8988T (cell line): ENCODE data around the gene C18orf54.

ENCODE experiments used
- DNase-seq: peaks from one replicate; pipeline ENCODE4 v3.0.0; 2011

C18orf54 gene

DNA sequence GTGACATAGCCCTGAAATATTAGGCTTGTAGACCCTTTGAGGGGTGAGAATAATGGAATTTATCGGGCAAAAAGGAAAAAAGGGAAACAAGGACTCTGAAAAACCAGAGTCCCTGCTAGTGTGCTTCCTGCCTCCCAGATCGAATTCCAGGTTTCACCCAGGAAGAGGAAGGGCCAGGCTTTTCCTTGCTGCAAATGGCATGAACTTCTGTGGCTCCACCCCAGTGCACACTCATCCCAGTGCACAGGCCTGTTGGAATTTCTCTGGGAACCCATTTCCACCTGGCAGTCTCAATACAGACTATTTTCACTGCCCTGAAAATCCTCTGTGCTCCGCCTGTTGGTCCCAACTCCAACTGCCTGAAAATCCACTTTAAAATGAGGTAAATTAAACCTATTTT, 29.9 kb downstream of the C18orf54 start:
- DNase-seq, result no peak

DNA sequence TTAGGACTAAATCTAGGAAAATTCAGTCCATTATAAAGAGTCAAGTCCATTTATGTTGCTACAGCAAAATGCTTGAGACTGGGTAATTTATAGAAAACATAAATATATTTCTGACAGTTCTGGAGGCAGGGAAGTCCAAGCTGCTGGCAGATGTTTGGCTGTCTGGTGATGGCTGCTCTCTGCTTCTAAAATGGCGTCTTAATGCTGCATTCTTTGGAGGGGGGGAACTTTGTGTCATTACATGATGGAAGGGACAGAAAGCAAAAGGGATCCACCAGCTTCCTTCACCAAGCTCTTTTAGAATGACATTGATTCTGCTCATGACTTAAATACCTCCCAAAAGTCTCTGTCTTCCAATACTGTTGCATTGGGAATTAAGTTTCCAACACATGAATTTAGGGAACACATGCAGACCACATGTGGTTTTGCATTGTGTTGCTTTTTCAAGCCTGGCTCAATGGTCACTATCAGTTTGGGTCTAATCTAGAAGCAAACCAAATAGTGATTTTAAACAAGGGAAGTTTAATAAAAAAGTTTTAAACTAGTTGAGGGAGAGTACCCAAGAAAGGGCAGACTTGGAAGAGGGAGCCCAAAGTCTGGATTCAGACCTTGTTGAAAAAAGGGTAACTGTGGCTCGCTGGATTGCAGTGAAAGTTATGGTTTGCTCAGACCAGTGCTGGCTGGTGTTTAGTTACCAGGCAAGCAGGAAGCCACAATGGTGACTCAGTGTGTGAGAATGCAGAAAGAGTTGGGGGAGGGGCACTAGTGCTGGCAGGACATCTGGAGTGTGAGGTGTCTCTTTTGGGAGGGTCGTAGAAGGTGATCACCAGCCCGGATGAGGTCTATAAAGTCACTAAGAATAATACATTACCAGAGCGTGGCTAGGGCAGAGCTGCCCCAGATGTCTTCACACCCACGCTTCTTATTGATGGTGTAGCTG, 30.8 kb downstream of the C18orf54 start:
- DNase-seq, result no peak

DNA sequence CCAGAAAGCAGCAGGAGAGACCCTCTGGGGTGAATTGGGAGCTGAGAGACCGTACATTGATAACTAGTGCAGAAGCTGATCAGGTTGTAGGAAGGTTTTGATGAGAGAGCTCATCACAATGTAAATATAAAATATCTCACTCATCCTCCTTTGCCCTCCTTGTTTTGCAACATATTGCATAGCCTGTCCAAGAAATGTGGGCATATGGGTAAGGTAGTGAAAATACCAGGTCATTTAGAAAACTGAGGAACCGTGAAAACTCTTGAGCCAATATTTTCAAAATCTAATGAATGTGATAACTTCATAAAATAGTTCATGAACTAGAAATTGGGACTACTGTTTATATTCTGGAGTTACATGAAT, 31.4 kb downstream of the C18orf54 start:
- DNase-seq, result no peak

DNA sequence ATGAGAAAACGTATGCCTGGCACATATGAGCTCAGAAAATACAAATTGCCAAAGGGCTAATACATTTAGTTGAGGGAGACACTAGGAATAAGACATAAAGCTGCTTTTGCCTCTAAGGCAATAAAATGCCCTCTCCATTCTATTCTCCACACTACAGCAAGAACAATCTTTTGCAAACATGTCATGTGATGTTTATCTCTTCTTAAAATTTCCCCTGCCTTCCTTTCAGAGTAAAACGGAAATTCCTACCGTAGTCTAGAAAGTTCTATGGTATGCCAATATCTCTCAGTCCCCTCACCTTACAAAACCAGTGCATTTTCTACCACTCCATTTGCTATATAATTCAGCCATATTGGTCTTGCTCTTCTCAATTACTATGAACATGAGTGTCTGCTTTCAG, 33.1 kb downstream of the C18orf54 start:
- DNase-seq, result no peak

DNA sequence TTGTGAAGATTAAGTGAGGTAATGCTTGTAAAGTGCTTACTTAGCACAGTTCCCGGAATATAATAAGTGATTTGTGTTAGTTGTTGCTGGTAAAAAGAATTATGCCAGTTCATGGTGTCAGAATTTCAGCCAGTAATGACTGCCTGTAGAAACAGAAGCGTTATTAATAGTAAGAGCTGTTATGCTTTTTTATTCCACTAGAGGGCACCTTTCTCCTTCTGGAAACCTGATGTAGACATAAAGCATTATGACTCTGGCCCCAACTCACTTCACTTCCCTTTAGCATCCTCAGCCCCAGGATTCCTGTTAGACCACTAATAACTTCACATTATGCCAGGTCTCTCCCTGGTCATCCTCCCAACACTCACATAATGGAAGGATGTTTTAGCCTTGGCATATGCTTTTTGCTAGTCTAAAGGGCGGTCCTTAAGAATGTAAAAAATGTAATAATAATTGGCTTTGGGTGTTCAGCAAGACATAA, 34.9 kb downstream of the C18orf54 start:
- no peak for DNase-seq

DNA sequence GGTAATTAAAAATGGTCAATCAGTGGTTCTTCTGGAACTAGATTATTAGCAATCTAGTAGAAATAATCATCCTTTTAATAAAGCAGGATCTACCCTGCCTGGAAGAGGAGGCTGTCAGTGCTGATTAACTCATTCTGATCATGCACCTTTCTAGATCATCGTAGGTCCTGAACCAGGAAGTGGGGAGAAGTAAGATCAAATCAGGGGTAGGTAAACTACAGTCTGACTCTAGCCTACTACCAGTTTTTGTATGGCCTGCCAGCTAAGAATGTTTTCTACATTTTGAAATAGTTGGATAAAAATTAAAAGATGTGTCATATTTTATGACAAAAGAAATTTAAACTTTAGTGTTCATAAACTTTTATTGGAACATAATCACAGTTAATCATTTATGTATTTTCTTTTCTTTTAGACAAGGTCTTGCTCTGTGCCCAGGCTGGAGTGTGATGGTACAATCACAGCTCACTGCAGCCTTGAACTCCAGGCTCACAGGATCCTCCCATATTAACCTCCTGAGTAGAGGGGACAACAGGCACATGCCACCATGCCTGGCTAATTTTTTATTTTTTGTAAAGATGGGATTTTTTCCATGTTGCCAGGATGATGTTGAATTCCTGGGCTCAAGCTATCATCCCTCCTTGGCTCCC, 36.1 kb downstream of the C18orf54 start:
- no peak for DNase-seq

DNA sequence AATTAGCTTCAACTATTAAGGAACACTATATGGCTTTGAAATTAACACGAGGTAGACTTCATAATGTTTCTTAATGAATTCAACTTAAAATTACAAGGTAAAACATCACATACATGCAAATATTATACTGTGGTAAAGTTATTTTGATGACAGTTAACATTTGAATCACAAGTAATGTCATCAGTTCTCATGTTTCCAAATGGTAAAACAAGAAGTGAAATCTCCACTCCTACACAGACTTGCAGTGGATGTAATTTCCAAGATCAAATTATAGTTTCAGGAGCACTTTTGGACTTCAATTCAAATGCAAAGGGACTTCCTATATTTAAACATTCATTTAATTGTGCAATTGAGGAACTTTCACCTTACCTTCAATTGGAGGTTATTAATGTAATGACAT, 39.1 kb downstream of the C18orf54 start:
- no peak for DNase-seq

DNA sequence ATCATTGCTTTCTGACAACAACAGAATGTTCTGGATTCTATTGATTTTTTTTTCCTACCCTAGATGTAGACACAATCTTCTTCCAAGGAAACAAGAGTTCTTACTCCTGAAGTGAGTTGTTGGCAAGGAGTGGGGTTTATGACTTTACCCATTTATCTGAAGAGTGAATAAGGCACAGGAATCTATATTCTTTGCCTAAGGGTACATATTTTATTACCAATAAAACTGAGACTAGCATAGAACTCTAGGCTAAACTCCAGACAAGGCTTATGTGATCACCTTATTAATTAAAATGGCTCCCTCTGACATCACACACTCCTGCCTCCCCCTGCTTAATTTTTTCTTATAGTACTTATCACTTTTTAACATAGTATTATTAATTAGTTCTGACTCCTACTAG, 47.6 kb downstream of the C18orf54 start:
- DNase-seq, result no peak

DNA sequence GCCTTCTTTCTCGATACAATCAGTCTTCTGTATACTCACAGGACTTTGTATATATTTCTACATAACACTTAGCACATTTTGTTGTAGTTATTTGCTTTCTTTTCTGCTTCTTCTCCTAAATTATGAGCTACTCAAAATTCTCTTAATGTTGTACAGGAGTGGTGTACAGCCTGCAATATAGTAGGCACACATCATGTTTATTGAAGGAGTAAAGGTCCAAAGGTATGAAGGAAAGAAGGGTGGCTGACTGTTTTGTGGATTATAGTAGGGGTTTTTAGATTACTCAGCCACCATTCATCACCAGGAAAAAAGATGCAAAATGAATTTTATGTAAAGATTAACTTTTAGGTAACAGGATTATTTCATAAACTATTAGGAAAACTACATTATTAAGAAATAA, 54.1 kb downstream of the C18orf54 start:
- DNase-seq, result no peak

DNA sequence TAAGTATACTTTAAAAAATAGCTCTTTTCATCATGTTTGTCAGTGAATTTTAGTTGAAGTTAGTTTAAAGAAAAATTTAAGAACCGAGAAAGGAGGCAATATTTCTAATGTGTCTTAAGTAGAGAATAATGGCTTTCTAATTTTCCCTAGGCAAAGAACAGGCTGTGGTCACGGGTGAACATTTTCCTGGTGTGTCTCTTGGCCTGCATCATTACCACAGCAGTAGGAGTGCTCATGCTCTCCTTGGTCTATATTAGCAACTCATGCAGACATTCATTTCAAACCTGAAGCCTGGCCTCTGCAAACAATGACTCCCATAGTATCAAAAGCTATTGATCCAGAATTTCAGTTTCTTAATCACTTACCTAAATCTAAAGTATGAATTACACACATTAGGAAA, 57.4 kb downstream of the C18orf54 start:
- DNase-seq, result no peak

DNA sequence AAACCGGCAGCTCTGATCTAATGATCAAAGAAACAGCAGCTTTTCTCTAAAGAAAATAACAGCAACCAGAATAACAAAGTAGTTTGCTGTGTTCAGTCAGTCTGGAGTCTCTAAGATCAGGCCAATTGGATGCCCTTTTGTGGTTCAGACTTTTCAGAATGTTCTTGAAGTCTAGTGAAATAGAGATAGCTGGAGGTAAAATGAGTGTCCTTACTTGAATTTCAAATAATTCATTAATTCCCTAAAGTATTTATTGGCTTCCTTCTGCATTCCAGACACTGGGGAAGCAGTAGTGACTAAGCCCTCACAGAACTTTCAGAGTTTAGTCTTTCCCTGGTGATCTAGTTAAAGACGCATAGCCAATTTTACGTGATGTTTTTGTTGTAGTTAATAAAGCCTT, 58.7 kb downstream of the C18orf54 start:
- no peak for DNase-seq

DNA sequence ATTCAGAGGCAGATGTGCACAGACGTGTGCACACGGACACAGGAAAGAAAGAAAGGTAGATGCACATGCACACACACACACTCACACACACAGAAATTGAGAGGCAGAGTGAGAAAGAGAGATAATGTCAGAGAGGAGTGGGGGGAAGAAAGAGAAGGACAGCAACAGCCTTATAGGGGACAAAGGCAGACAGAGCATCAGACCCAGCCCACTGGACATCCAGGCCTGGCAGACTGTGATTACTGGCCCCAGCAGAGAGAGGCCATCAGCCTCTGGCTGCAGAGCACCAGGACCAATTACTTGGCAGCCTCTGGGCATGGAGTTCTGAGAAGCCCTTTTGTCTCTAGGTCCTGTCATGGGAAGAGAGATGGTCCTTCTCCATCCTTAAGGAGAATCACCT, 66.1 kb downstream of the C18orf54 start:
- DNase-seq, result no peak

DNA sequence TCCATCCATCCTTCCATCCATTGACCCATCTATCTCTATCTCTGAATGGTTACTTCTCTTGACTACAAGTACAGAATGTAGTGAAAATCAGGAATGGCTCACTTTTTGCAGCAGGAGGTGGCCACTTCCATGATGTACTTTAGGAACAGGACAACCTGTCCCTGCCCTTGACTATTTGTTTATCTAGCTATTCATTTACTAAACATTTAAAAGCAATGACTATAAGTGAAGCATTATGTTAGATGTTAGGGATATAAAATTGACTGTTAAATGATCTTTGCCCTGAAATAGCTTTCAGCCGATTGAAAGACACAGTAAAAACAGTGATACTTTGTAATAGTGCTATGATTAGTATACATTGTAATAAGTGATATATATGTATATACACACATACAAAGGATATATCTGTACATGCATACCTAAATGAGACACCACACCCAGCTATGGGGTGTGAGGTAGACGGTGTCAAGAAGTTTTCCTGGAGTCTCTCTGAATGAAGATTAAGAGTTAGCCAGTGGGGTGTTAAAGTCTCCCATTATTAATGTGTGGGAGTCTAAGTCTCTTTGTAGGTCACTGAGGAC, 68.5 kb downstream of the C18orf54 start:
- no peak for DNase-seq
